Smooth muscle cell (in vitro differentiated cells): ENCODE measurements around the gene CHRNA1. TPM values are rescaled to one million over a fixed set of nuclear protein-coding genes. Genes with fewer than 3 reads are reported as not detected.

Experiments
- DNase-seq: peaks from one replicate; lab custom pipeline; 2025; ENCODE audit not compliant: unreplicated experiment; lab: John Stamatoyannopoulos, UW
- H2AFZ ChIP-seq: fragments of 200-600 bp; sonication (generic); 2 replicates; pipeline ENCODE4 v1.6.0; 2016; ENCODE audit warnings: antibody characterized with exemption, low read depth, mild to moderate bottlenecking
- H3F3A ChIP-seq: fragments of 200-600 bp; sonication (generic); 2 replicates; pipeline ENCODE4 v1.6.0; 2017; ENCODE audit warnings: antibody characterized with exemption, low read depth
- H3K27ac ChIP-seq: fragments of 200-600 bp; sonication (generic); 2 replicates; pipeline ENCODE4 v1.5.1; 2016; ENCODE audit warnings: low read depth, mild to moderate bottlenecking
- H3K27me3 ChIP-seq: fragments of 200-600 bp; sonication (generic); 2 replicates; pipeline ENCODE4 v1.6.1; 2016; ENCODE audit warnings: low read depth, mild to moderate bottlenecking
- H3K36me3 ChIP-seq: fragments of 200-600 bp; sonication (generic); 2 replicates; pipeline ENCODE4 v1.5.1; 2016; ENCODE audit warnings: low read depth
- H3K4me1 ChIP-seq: fragments of 200-600 bp; sonication (generic); 2 replicates; pipeline ENCODE4 v1.5.1; 2016; ENCODE audit warnings: low read depth
- H3K4me2 ChIP-seq: fragments of 200-600 bp; sonication (generic); 2 replicates; pipeline ENCODE4 v1.6.0; 2016; ENCODE audit warnings: mild to moderate bottlenecking
- H3K4me3 ChIP-seq: fragments of 200-600 bp; sonication (generic); 2 replicates; pipeline ENCODE4 v1.5.1; 2016; ENCODE audit warnings: mild to moderate bottlenecking
- H3K79me2 ChIP-seq: fragments of 200-600 bp; sonication (generic); 2 replicates; pipeline ENCODE4 v1.6.0; 2016; ENCODE audit warnings: low read depth, mild to moderate bottlenecking
- H3K9ac ChIP-seq: fragments of 200-600 bp; sonication (generic); 2 replicates; pipeline ENCODE4 v1.6.0; 2016; ENCODE audit warnings: low read depth
- H3K9me3 ChIP-seq: fragments of 200-600 bp; sonication (generic); replicated peaks from 2 replicates; pipeline ENCODE4 v1.5.1; 2016; ENCODE audit warnings: low read depth
- H4K20me1 ChIP-seq: fragments of 200-600 bp; sonication (generic); 2 replicates; pipeline ENCODE4 v1.6.0; 2016; ENCODE audit warnings: low read depth
- CTCF ChIP-seq: fragments of 200-600 bp; sonication (generic); IDR thresholded peaks from 2 replicates; pipeline ENCODE4 v1.5.1; 2017; ENCODE audit warnings: borderline replicate concordance, mild to moderate bottlenecking, antibody characterized with exemption; ENCODE audit not compliant: insufficient read depth, poor library complexity, severe bottlenecking
- WGBS: methylation state at CpG from one replicate; pipeline ENCODE4 v1.1.7; 2016; ENCODE audit warnings: low lambda C conversion rate; 5-methylcytosine and 5-hydroxymethylcytosine counted together
- polyA plus RNA-seq: library from polyadenylated mRNA; unstranded; fragments of >200 nt; fragmentation: Nextera tagmentation; extraction: Ambion mirVana; gene quantifications from 2 replicates; pipeline ENCODE4 v1.2.1, GENCODE V29; 2016
- total RNA-seq: library from RNA; depleted of rRNA; stranded (reverse); fragments of >200 nt; gene quantifications from 2 replicates; pipeline ENCODE4 v1.2.3, GENCODE V29; 2014

Gene CHRNA1
- total and polyA plus RNA-seq, 2 experiments from 2014 or later: 1.2 to 1.3 TPM

- Histone ChIP-seq H3K4me2 (peak overlapping the region; percentile 9), H3K9ac (no peak overlapping the region), H3K4me1 (peaks cover 9% of the 10 kb centered on the region), H3K27ac (no peak overlapping the region), H4K20me1 (no peaks in the 10 kb centered on the region), H3K36me3 (no peaks in the 10 kb centered on the region), H3K79me2 (no peaks in the 10 kb centered on the region), H3K9me3 (no peaks in the 10 kb centered on the region), H3K4me3 (no peak overlapping the region), H2AFZ (no peak overlapping the region), H3F3A (peaks cover 27% of the 10 kb centered on the region), H3K27me3 (no peaks in the 10 kb centered on the region)
- DNase-seq: no peak
- 95% methylated on average over 4 of the region's 4 CpGs for WGBS
- no peak for TF ChIP-seq CTCF
These were observed 38.2 kb upstream of the CHRNA1 start for GRCh38 chr2:174802459-174802858.

GRCh38 chr2:174800436-174801205 is 36.3 kb upstream of the CHRNA1 start:
- DNase-seq: no peak
- Histone ChIP-seq H3K27ac (peak overlapping the region; percentile 43), H3K4me1 (peaks cover 22% of the 10 kb centered on the region), H2AFZ (no peak overlapping the region), H3K79me2 (no peaks in the 10 kb centered on the region), H3K4me2 (peak overlapping the region; percentile 43), H3F3A (peaks cover 26% of the 10 kb centered on the region), H3K9me3 (no peaks in the 10 kb centered on the region), H4K20me1 (no peaks in the 10 kb centered on the region), H3K4me3 (no peak overlapping the region), H3K36me3 (no peaks in the 10 kb centered on the region), H3K27me3 (no peaks in the 10 kb centered on the region), H3K9ac (no peak overlapping the region)
- no peak for TF ChIP-seq CTCF
- 49% methylated on average over 8 of the region's 8 CpGs for WGBS

GRCh38 chr2:174798801-174799200 is 34.5 kb upstream of the CHRNA1 start:
- H3K4me2 ChIP-seq: no peak overlapping the region
- no peak for TF ChIP-seq CTCF
- H3K9ac ChIP-seq: no peak overlapping the region

More at GRCh38 chr2:174798801-174799200, 34.5 kb upstream of the CHRNA1 start:
- H3K9me3 ChIP-seq: no peaks in the 10 kb centered on the region
- no peaks in the 10 kb centered on the region for H3K27me3 ChIP-seq
- H3K79me2 ChIP-seq: no peaks in the 10 kb centered on the region
- DNase-seq: no peak
- peak overlapping the region; percentile 43 for H3K27ac ChIP-seq
- WGBS: 93% methylated on average over 1 of the region's 1 CpG
- H4K20me1 ChIP-seq: no peaks in the 10 kb centered on the region
- H3K4me1 ChIP-seq: peaks cover 32% of the 10 kb centered on the region
- H3K36me3 ChIP-seq: no peaks in the 10 kb centered on the region
- H3K4me3 ChIP-seq: no peak overlapping the region
- H2AFZ ChIP-seq: no peak overlapping the region
- H3F3A ChIP-seq: peaks cover 26% of the 10 kb centered on the region
